Astrocyte (in vitro differentiated cells and primary cell): ENCODE measurements around the gene PCYOX1L. TPM values are rescaled to one million over a fixed set of nuclear protein-coding genes. Genes with fewer than 3 reads are reported as not detected.

Experiments
- DNase-seq: peaks from one replicate; pipeline ENCODE4 v3.0.0-alpha.2; 2010; ENCODE audit warnings: low read depth
- FAIRE-seq: peaks from 2 replicates; lab custom pipeline; 2011; peaks lifted over from hg19 to GRCh38; lab: Jason Lieb, UNC
- H2AFZ ChIP-seq: 2 replicates; pipeline ENCODE4 v1.6.0; 2012; ENCODE audit warnings: low read depth, low read length, inconsistent platforms
- H3K27ac ChIP-seq: 2 replicates; pipeline ENCODE4 v1.5.1; 2011; ENCODE audit warnings: low read depth, low read length, inconsistent platforms
- H3K27me3 ChIP-seq: 2 replicates; pipeline ENCODE4 v1.6.0; 2011; ENCODE audit warnings: low read length, inconsistent platforms; ENCODE audit not compliant: insufficient read depth
- H3K36me3 ChIP-seq: 2 replicates; pipeline ENCODE4 v1.5.1; 2011; ENCODE audit warnings: low read length, inconsistent platforms; ENCODE audit not compliant: insufficient read depth
- H3K4me1 ChIP-seq: 2 replicates; pipeline ENCODE4 v1.5.1; 2011; ENCODE audit warnings: low read length, inconsistent platforms; ENCODE audit not compliant: insufficient read depth
- H3K4me2 ChIP-seq: 2 replicates; pipeline ENCODE4 v1.6.0; 2012; ENCODE audit warnings: low read length, inconsistent platforms
- H3K4me3 ChIP-seq: 2 replicates; pipeline ENCODE4 v1.5.1; 2011; ENCODE audit warnings: low read depth, mild to moderate bottlenecking, low read length, inconsistent platforms; ENCODE audit not compliant: insufficient read depth
- H3K79me2 ChIP-seq: 2 replicates; pipeline ENCODE4 v1.6.0; 2012; ENCODE audit warnings: mild to moderate bottlenecking, low read length, inconsistent platforms; ENCODE audit not compliant: insufficient read depth
- H3K9ac ChIP-seq: 2 replicates; pipeline ENCODE4 v1.6.0; 2012; ENCODE audit warnings: mild to moderate bottlenecking, low read length, inconsistent platforms
- H3K9me3 ChIP-seq: 2 replicates; pipeline ENCODE4 v1.5.1; 2012; ENCODE audit warnings: low read depth, mild to moderate bottlenecking, low read length, inconsistent platforms; ENCODE audit not compliant: insufficient read depth
- H4K20me1 ChIP-seq: 2 replicates; pipeline ENCODE4 v1.6.0; 2012; ENCODE audit warnings: low read length, inconsistent platforms; ENCODE audit not compliant: insufficient read depth
- H3K27ac Mint-ChIP-seq: one replicate; pipeline ENCODE4 v1.8.0; 2021; ENCODE audit warnings: mild to moderate bottlenecking, mixed read lengths; ENCODE audit not compliant: unreplicated experiment
- H3K27me3 Mint-ChIP-seq: one replicate; pipeline ENCODE4 v1.8.0; 2021; ENCODE audit warnings: low read depth, mixed read lengths; ENCODE audit not compliant: unreplicated experiment
- H3K36me3 Mint-ChIP-seq: one replicate; pipeline ENCODE4 v1.8.0; 2021; ENCODE audit warnings: low read depth, mixed read lengths; ENCODE audit not compliant: unreplicated experiment
- H3K4me1 Mint-ChIP-seq: one replicate; pipeline ENCODE4 v1.8.0; 2021; ENCODE audit warnings: low read depth, mixed read lengths; ENCODE audit not compliant: unreplicated experiment
- H3K4me3 Mint-ChIP-seq: one replicate; pipeline ENCODE4 v1.8.0; 2021; ENCODE audit warnings: mild to moderate bottlenecking, moderate library complexity, mixed read lengths; ENCODE audit not compliant: unreplicated experiment
- H3K9me3 Mint-ChIP-seq: one replicate; pipeline ENCODE4 v1.8.0; 2021; ENCODE audit warnings: mild to moderate bottlenecking, mixed read lengths; ENCODE audit not compliant: unreplicated experiment
- CTCF ChIP-seq: IDR thresholded peaks from 2 replicates; pipeline ENCODE4 v1.5.1; 2011; ENCODE audit warnings: low read depth, mild to moderate bottlenecking, inconsistent platforms, low read length, moderate library complexity; ENCODE audit not compliant: insufficient read depth
- EZH2 ChIP-seq: IDR thresholded peaks from 2 replicates; pipeline ENCODE4 v1.6.1; 2012; ENCODE audit warnings: mild to moderate bottlenecking, low read length, inconsistent platforms; ENCODE audit not compliant: insufficient read depth
- total RNA-seq: library from RNA; stranded (reverse); gene quantifications from 2 replicates; pipeline ENCODE4 v1.2.1, GENCODE V29; 2021

Gene PCYOX1L
- total RNA-seq, 1 donor from 2014 or later, result 16.6 TPM

DNA sequence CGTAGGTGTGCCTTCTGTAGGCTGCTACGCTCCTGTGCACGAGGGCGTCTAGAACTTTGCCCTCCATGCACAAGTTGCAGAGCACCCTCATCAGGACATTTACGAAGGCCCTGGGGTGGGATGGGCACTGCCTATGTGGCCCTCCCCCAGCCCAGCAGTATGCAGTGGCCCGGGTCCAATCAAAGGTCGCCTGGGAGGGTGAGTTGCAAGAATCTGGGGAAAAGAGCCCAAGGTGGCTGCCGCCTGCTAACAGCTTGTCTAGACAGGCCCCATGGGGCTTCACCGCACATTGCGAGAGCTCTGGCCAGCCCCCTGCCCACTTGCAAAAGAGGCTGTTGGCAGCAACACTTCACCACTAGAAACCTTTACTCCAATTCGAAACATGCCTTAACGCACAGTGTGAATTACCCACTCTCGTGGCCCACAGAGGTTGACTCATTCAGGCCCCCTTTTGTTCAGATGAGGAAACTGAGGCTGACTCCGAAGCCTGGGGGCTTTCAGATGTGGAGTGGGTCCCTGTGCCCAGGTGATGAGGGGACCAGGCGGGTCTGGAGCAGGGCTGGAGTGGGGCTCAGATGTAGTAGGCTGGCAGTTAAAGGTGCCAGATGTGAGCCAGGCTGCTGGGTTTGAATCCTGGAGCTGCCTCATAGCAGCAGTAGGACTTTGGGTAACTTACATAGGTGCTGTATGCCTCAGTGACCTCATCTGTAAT is 53.0 kb downstream of the PCYOX1L start:
- H3K4me1 ChIP-seq, result peaks cover 66% of the 10 kb centered on the region
- peaks cover 88% of the 10 kb centered on the region for H4K20me1 ChIP-seq
- peaks cover 3% of the 10 kb centered on the region for H3K36me3 ChIP-seq
- no peaks in the 10 kb centered on the region for H3K9me3 ChIP-seq
- no peaks in the 10 kb centered on the region for H3K27me3 ChIP-seq
- H3K27ac ChIP-seq, result peak overlapping the region; percentile 26
- Mint-ChIP-seq H3K4me3 (no peak overlapping the region), H3K27ac (no peak overlapping the region), H3K9me3 (no peaks in the 10 kb centered on the region), H3K27me3 (no peaks in the 10 kb centered on the region), H3K36me3 (peaks cover 8% of the 10 kb centered on the region), H3K4me1 (peaks cover 47% of the 10 kb centered on the region)
- TF ChIP-seq CTCF, result no peak
- TF ChIP-seq EZH2, result no peak
- FAIRE-seq (no peak), DNase-seq (no peak)
- peaks cover 93% of the 10 kb centered on the region for H3K79me2 ChIP-seq
- H2AFZ ChIP-seq, result no peak overlapping the region
- H3K4me2 ChIP-seq, result peak overlapping the region; percentile 96
- peak overlapping the region; percentile 89 for H3K4me3 ChIP-seq
- peak overlapping the region; percentile 55 for H3K9ac ChIP-seq

DNA sequence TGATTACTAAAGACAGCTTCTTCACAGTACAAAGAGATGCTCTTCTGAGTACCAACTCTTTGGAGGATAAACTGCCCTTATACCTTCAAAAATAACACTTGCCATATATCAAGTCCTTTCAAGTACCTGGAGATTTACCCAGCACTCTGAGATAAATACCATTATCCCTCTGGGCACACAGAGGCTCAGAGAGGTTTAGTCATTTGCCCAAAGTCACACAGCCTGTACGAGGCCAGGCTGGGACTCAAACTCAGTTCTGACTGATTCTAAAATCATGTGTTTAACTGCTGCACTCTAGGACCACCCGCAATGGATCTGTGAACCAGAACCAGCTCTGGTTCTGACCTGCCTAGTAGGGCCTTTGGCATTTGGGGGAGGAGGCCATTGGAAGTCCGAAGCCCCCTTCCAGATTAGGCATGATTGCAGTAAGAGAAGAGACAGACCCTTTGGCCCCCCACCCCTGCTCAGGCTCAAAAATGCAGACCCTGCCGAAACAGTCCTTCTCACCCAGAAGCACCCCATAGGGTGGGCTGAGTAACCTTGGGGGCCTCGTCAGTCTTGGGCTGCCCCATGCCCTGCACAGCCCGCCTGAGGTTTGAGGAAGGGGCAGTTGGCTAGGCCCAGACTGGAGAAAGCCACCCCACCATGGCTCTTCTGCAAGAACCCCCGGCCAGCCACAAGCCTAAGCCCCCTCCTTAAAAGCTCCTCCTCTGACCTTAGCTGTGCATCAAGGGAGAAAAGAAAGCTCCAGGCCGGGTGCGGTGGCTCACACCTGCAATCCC is 54.1 kb downstream of the PCYOX1L start:
- no peak overlapping the region for H3K27ac ChIP-seq

More for the DNA sequence above, 54.1 kb downstream of the PCYOX1L start:
- Histone ChIP-seq H3K9me3 (no peaks in the 10 kb centered on the region), H4K20me1 (peaks cover 96% of the 10 kb centered on the region), H2AFZ (no peak overlapping the region), H3K4me1 (peaks cover 70% of the 10 kb centered on the region), H3K4me2 (peak overlapping the region; percentile 37), H3K4me3 (no peak overlapping the region), H3K36me3 (peaks cover 3% of the 10 kb centered on the region), H3K27me3 (no peaks in the 10 kb centered on the region), H3K79me2 (peaks cover 100% of the 10 kb centered on the region), H3K9ac (no peak overlapping the region)
- Mint-ChIP-seq H3K36me3 (peaks cover 11% of the 10 kb centered on the region), H3K27ac (no peak overlapping the region), H3K4me1 (peaks cover 41% of the 10 kb centered on the region), H3K9me3 (no peaks in the 10 kb centered on the region), H3K4me3 (peak overlapping the region; percentile 54), H3K27me3 (no peaks in the 10 kb centered on the region)
- no peak for DNase-seq
- TF ChIP-seq EZH2 (no peak), CTCF (no peak)
- FAIRE-seq, result no peak
